Motor neuron (in vitro differentiated cells): ENCODE measurements around the gene RALB. TPM values are rescaled to one million over a fixed set of nuclear protein-coding genes. Genes with fewer than 3 reads are reported as not detected.
"Not testable (repeated sequence)": the region's sequence is repeated elsewhere in the genome, so short reads cannot be mapped to it uniquely, and the experiment has no call there.

Source experiments
- ATAC-seq, 8 experiments: fragments of 200-7000 bp; cut with Tn5 transposase; replicated peaks in 6 of 8; 2 replicates each; pipeline ENCODE4 v1.8.0; 2021; ENCODE audit warnings: mild to moderate bottlenecking in 8 of 8, moderate library complexity in 8 of 8
- H3K27ac ChIP-seq, 2 donors: fragments of 250-450 bp; sonication (Bioruptor Pico); 2 replicates each; pipeline ENCODE4 v1.9.0; 2021; ENCODE audit warnings: antibody characterized with exemption in 2 of 2, mild to moderate bottlenecking in 2 of 2, moderate library complexity in 1 of 2
- H3K4me1 ChIP-seq, 2 donors: fragments of 250-450 bp; sonication (Bioruptor Pico); replicated peaks in 1 of 2; 2 replicates each; pipeline ENCODE4 v1.6.1; 2021; ENCODE audit warnings: antibody characterized with exemption in 2 of 2, mild to moderate bottlenecking in 2 of 2, moderate library complexity in 1 of 2
- H3K4me3 ChIP-seq, 5 donors: fragments of 250-450 bp; sonication (Bioruptor Pico); 2 replicates each; pipeline ENCODE4 v1.9.0; 2021; ENCODE audit warnings: antibody characterized with exemption in 5 of 5, mild to moderate bottlenecking in 5 of 5, moderate library complexity in 4 of 5
- WGBS, 10 experiments: fragments of 450-650 bp; shearing (Covaris generic); methylation state at CpG; one replicate each; pipeline ENCODE4 v1.0.0; 2022; 5-methylcytosine and 5-hydroxymethylcytosine counted together
- in situ Hi-C, 9 experiments: fragments of 400-800 bp; cut with MboI; loops; one replicate each; pipeline ENCODE4 v1.15.0; 2021; ENCODE audit warnings: low sequenced_read_pairs in 9 of 9, low pct_unique_long_range_greater_than_20kb in 2 of 9; ENCODE audit not compliant: unreplicated experiment in 9 of 9
- total RNA-seq, 8 experiments: library from RNA; unstranded; fragments of 300-600 nt; gene quantifications; 2 replicates each; pipeline versions ENCODE4 v1.2.3 to v1.2.4, GENCODE V29; 2022

The RALB gene
- total RNA-seq, 8 experiments from 2014 or later: 15.2 to 30.7 (median 22.7) TPM

DNA sequence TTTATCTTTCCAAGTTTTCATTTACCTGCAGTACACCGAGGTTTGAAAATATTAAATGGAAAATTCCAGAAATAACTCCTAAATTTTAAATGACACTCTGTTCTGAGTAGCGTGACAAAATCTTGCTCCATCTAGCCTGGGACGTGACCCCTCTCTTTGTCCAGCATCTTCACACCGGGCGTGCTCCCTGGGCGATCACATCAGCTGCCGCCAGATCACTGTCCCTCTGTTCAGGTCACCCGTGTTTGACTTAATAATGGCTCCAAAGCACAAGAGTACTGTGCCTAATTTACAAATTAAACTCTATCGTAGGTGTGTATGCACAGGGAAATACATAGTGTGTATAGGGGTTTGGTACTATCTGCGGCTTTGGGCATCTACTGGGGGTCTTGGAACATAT, 23.3 kb upstream of the RALB start:
- in situ Hi-C loops: no loop called here
- 65 to 96% (median 85%) methylated on average over 1 to 7 of the region's 10 CpGs; no CpG with 5 or more reads in 2 of the 10 experiments for WGBS, 10 experiments
- Histone ChIP-seq H3K4me1 (peaks cover under 1 to 11% of the 10 kb centered on the region in 2 donors), H3K4me3 (no peak overlapping the region), H3K27ac (no peak overlapping the region)
- no peak for ATAC-seq

DNA sequence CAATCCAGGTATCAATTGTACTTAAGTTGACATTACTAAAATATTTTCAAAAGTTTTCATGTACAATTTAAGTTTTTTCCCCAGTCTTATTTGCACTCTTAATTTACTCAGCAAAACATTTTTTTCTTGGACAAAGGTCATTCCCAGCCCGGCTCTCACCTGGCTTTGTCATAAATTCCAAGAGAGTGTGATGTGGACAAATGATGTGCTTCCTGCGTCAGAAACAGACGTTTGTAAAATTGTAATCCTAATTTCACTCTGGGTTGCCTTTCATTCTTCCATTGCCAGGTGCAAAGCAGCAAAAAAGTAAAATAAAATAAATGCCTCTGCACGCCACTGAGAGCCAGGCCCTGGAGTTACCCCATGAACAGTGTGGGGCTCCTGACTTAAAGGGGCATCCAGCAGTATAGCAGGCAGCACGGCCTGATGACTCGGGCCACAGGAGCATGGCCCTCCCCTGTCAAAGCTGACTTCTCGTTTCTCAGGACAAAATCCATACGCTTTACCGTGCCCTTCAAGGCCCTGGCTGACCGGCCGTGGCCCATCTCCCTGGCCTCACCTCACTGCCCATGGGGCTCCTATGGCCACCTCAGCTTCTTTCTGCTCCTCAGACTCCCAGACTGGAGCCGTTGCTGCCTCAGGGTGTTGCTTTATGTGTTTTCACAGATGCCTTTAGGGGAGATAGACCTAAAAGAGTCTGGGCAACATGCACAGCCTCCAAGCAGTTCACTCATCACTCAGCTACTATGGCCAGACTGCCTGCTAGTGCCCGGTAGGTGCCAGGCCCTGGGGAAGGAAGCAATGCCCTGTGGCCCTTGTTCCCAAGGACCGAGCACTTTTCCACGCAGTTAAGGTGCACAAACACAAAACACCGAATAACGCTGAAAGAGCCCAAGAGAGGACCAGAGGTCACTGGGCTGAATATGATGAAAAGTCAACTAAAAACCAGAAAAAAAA, 21.9 kb upstream of the RALB start:
- Histone ChIP-seq H3K4me1 (peaks cover 0 to 11% of the 10 kb centered on the region in 2 donors), H3K4me3 (no peak overlapping the region), H3K27ac (no peak overlapping the region)
- in situ Hi-C loops: no loop called here
- 75 to 100% (median 92%) methylated on average over 1 to 16 of the region's 17 CpGs for WGBS, 10 experiments
- no peak for ATAC-seq

DNA sequence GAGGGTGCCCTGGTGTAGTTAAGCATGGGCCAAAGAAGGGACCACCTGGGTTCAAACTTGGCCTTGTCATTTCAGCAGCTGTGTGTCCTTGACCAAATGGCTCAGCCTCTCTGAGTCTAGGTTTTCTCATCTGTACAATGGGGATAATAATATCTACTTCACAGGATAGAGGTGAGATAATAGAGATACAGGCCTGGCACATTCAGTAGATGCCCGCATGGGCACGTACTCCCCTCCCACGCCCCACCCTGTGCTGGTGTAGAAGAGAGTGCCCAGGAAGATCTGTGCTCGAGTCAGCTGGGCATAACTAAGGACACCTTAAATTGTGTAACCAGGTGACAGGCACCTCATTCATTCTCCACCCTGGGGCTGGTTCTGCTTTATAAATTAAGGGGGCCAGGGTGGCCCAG, 21.1 kb upstream of the RALB start:
- in situ Hi-C loops: no loop called here
- no peak for ATAC-seq
- H3K4me3 ChIP-seq: no peak overlapping the region
- WGBS, 10 experiments: 94% methylated on average over 3 of the region's 4 CpGs; no CpG with 5 or more reads in 9 of the 10 experiments
- peaks cover 0 to 11% of the 10 kb centered on the region in 2 donors for H3K4me1 ChIP-seq
- H3K27ac ChIP-seq: no peak overlapping the region

DNA sequence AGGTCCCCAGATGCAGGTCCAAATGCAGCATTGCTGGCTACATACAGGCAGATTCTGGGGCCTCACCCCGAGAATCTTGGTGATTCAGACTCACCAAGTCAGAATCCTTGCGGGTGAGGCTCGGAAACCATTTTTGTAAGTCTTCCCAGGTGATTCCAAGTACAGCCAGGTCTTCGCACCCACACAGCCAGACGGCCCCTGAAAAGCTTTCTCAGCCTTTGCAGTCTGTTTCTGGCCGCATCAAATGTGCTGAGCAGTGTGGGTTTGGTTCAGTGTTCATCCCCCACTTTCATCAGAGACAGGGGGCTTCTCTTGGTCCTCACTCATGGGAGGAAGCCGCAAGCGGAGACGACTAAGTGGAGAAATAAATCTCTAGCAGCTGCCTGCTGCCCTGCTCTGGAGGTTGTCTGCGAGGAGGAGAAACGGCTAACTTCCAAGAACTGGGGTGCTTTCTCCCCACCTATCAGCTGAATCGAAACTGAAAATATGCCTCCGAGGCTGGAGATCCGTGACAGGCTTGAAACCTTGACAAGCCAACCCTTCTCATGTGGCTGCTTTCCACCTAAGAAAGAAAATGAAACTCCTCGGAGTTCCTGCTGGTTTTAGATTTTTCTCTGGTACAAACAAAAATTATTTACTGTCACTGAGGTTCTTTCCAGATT, 20.5 kb upstream of the RALB start:
- Histone ChIP-seq H3K27ac (no peak overlapping the region), H3K4me3 (no peak overlapping the region), H3K4me1 (peaks cover 0 to 11% of the 10 kb centered on the region in 2 donors)
- peak in 5 of 8 experiments; percentile 21 to 92 (median 65) for ATAC-seq
- in situ Hi-C loops: no loop called here
- 15 to 85% (median 66%) methylated on average over 2 to 11 of the region's 15 CpGs; no CpG with 5 or more reads in 2 of the 10 experiments for WGBS, 10 experiments

DNA sequence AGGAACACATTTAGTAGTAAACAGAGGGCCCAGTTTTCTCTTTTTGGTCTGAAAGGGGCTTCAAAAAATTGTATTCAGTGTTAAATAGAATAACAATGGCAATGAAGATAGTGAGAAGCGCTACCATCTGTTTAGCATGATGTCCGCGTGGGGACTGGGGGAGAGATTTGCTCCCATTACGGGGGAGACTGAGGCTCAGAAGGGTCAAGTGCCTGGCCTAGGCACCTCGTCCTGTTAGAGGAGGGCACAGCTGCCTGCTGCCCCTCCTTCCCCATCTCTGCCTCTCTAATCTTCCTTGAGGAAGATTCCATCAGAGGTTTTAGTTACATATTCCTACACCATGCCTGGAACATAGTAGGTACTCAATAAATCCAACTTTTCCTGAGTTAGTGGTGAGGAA, 19.4 kb upstream of the RALB start:
- H3K4me3 ChIP-seq: no peak overlapping the region
- ATAC-seq: no peak
- H3K27ac ChIP-seq: no peak overlapping the region
- peaks cover 0 to 11% of the 10 kb centered on the region in 2 donors for H3K4me1 ChIP-seq
- 50 to 100% (median 84%) methylated on average over 2 to 5 of the region's 5 CpGs; no CpG with 5 or more reads in 1 of the 10 experiments for WGBS, 10 experiments
- in situ Hi-C loops: no loop called here

DNA sequence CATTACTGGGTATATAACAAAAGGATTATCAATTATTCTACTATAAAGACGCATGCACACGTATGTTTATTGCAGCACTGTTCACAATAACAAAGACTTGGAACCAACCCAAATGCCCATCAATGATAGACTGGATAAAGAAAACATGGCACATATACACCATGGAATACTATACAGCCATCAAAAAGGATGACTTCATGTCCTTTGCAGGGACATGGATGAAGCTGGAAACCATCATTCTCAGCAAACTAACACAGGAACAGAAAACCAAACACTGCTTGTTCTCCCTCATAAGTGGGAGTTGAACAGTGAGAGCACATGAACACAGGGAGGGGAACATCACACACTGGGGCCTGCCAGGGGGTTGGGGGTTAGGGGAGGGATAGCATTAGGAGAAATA, 17.5 kb upstream of the RALB start:
- H3K4me3 ChIP-seq, H3K27ac ChIP-seq, ATAC-seq, in situ Hi-C loops: not testable (repeated sequence)
- 75 to 100% (median 85%) methylated on average over 2 of the region's 2 CpGs; no CpG with 5 or more reads in 6 of the 10 experiments for WGBS, 10 experiments
- peaks cover 11 to 12% of the 10 kb centered on the region in 2 donors for H3K4me1 ChIP-seq

DNA sequence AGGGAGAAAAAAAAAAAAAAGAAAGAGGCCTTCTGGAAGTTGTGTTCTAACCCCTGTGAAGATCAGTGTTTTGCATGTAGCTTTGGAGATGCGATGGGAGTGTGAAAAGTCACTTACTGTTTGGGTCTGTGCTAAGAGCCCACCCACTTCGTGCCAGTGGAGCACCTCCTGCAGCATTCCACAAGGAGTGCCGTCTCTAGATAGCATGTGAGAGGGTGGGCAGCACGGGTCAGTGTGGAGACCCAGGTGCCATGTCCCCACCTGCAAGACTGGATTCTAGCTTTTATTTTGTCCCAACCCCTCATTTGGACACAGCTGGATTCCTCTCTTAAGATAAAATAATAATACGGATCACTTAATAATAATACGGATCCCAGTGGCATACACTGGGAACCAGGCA, 17.0 kb upstream of the RALB start:
- 78 to 100% (median 80%) methylated on average over 1 to 4 of the region's 6 CpGs; no CpG with 5 or more reads in 6 of the 10 experiments for WGBS, 10 experiments
- Histone ChIP-seq H3K27ac (no peak overlapping the region), H3K4me3 (no peak overlapping the region), H3K4me1 (peaks cover 11 to 12% of the 10 kb centered on the region in 2 donors)
- ATAC-seq: no peak
- in situ Hi-C loops: no loop called here

DNA sequence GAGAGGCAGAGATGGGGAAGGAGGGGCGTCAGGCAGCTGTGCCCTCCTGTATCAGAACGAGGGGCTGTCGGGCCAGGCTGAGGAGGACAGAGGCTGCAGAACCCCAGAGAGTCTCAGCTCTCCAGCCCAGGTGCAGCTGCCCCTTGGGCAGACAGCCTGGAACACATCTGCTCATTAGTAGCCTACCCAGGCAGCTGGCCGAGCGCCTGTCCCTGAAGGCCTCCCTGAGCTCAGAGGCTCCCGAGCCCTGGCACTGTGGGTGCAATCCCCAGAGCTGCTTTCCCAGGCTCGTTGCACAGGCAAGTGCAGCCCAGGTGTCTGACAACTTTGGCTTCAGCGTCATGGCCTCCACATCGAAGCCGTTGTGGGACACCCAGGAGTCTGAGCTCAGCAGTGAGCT, 16.3 kb upstream of the RALB start:
- no peak overlapping the region for H3K27ac ChIP-seq
- no peak for ATAC-seq
- H3K4me3 ChIP-seq: no peak overlapping the region
- WGBS, 10 experiments: 20 to 100% (median 83%) methylated on average over 1 to 5 of the region's 10 CpGs; no CpG with 5 or more reads in 6 of the 10 experiments
- in situ Hi-C loops: no loop called here
- peaks cover 12% of the 10 kb centered on the region in 2 donors for H3K4me1 ChIP-seq

DNA sequence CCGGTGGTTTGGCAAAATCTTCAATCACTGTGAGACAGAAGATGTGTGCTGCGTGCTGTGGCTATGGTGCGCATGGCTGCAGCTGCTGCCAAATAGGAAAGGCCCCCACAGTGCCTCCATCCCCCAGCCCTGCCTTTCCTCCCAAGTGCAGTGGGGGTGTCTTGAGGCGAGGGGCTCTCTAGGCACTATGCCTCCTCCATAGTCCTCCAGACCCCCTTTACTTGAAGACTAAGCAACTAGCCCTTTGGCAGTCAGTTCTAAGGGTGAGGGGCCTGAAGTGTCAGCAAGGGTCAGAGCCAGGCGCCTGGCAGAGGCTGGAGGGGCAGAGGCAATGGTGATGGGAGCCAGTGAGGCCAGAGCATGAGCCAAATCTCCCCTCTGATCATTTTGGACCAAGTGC, 15.9 kb upstream of the RALB start:
- Histone ChIP-seq H3K4me1 (peaks cover 12 to 14% of the 10 kb centered on the region in 2 donors), H3K4me3 (no peak overlapping the region), H3K27ac (no peak overlapping the region)
- WGBS, 10 experiments: 67 to 100% (median 87%) methylated on average over 1 to 3 of the region's 5 CpGs; no CpG with 5 or more reads in 7 of the 10 experiments
- ATAC-seq: no peak
- in situ Hi-C loops: no loop called here

DNA sequence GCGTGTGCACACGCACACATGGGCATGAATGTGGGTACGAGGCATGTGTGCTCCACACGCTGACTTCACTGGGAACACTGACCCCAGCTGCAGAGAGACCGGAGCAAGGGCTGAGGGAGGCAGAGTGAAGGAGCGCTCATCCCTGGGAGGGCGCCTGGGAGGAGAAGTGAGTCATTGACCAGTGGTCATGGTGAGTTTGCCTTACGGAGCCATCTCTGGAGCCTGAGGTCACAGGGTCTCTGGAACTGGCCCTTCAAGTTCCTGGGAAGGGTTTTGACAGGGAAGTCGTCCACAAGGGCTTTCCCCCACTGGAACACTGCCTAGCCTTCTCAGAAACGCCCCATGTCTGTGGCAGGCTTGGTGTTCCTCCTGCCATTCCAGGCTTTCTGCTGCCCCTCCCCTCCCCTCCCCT, 15.2 kb upstream of the RALB start:
- in situ Hi-C loops: no loop called here
- peak in 7 of 8 experiments; percentile 37 to 75 (median 61) for ATAC-seq
- WGBS, 10 experiments: 0 to 82% (median 46%) methylated on average over 1 to 5 of the region's 10 CpGs; no CpG with 5 or more reads in 6 of the 10 experiments

DNA sequence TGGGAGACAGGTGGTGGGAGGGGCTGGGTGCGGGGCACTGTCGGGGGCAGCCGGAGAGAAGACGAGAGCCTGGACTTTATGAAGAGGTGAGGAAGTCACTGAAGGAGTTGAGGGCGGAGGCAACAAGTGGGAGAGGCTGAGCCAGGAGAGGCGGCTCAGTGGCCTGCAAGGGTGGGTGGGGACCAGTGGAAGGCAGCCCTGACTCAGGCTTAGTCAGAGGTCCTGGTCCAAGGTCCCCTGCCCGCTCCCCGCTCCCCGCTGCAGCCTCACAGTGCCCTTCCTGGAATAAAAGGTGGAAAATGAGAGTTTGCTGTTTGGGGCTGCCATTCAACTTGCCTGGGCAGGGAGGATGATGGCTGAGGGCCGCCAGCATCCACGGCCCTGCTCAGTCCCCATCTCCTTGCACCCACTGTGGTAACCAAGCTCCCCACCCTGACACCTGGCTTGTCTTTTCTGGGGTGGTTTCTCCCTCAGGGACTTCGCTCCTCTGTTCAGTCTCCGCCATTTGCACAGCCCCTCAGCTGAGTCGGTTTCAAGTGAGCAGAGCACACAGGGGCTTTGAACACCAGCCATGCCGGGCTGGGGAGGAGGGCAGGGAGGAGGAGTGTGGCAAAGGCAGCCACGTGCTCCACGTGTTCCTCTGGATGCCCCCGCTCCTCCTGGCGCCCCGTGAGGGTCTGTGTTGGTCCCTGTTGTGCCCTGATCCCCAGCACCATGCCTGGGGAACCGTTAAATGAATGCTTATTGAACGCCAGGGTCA, 13.7 kb upstream of the RALB start:
- Histone ChIP-seq H3K4me3 (no peak overlapping the region), H3K27ac (no peak overlapping the region), H3K4me1 (peaks cover 8 to 14% of the 10 kb centered on the region in 2 donors)
- 24 to 100% (median 71%) methylated on average over 1 to 6 of the region's 22 CpGs; no CpG with 5 or more reads in 4 of the 10 experiments for WGBS, 10 experiments
- in situ Hi-C loops: no loop called here
- peak in 7 of 8 experiments; percentile 20 to 93 (median 39) for ATAC-seq

More for the DNA sequence above, 15.2 kb upstream of the RALB start:
- H3K4me1 ChIP-seq: peaks cover 5 to 14% of the 10 kb centered on the region in 2 donors
- no peak overlapping the region for H3K4me3 ChIP-seq
- no peak overlapping the region for H3K27ac ChIP-seq

DNA sequence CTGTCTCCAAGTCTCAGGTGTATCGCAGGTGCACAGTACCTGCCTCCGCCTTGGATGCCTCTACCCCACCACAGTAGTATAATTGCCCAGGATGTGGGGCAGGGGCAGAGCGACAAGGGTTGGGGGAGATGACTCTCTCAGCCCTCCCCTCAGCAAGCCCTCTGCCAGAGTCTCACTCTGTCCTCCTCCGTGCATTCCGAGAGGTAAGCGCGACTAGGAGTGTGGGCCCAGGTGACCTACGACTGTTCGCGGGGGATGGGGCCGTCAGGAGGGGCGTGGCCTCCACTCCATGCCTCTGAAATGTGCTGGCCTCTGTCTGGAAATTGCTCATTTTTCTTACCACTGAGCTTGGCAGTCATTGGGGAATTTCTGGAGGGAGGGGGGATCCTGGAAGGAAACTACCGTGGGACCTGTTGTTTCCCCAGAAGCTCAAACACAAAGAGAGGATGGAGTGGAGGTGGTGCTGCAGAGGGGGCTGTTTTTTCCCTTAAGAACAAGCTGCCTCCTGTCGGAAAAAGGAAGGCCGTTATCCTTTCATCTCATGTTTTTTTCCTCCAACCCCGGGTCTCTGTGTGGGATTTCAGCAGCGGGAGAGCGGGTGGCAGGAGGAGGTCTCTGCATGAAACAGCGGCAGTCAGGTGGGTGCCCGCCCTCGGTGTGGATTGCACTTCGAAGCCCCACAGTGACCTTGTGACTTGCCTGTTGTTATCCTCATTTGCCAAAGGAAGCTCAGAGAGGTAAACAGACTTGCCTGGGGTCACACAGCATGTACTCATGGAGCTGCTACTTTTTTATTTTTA, 13.0 kb upstream of the RALB start:
- no peak overlapping the region for H3K27ac ChIP-seq
- no peak overlapping the region for H3K4me3 ChIP-seq
- H3K4me1 ChIP-seq: peaks cover 16 to 20% of the 10 kb centered on the region in 2 donors
- peak in 7 of 8 experiments; percentile 5 to 68 (median 41) for ATAC-seq
- 20 to 68% (median 33%) methylated on average over 1 to 10 of the region's 22 CpGs; no CpG with 5 or more reads in 3 of the 10 experiments for WGBS, 10 experiments
- in situ Hi-C loops: no loop called here
